ENCODE data around the gene VPS33B.

Gene VPS33B

DNA sequence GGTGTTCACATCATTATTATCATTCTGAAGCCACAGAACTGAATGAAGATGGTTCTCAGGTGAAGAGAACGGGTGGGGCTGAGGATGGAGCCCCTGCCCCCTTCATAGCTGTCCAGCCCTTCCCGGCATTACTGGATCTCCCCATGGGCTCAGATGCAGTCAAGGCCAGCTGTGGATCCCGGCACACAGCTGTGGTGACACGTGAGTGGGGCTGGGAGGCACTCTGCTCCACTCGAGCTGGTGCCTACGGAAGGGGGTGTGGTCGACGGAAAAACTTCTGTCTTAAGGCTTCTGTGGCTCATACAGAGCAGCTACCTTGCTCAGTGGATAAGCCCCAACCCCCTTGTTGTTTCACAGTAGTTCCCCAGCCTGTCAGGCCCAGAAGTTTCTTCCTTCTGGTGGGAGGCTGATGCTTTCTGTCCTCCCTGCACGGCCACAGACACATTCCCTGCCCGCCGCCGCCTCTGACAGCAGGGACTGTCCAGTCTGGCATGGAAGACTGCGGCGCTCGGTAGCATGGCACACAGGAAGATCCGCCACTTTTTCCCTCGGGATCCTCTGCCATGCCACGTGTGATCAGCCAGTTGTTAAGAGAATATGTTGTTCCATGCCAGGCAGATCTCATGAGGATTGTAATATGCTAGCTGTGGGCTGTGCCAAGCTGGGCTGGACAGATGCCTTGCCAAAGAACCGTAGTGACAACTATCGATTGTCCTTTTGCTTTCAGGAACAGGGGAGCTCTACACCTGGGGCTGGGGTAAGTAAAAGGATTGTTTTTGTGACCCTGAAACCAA, 61.9 kb downstream of the VPS33B start:
- TF ChIP-seq, protein P1, sequence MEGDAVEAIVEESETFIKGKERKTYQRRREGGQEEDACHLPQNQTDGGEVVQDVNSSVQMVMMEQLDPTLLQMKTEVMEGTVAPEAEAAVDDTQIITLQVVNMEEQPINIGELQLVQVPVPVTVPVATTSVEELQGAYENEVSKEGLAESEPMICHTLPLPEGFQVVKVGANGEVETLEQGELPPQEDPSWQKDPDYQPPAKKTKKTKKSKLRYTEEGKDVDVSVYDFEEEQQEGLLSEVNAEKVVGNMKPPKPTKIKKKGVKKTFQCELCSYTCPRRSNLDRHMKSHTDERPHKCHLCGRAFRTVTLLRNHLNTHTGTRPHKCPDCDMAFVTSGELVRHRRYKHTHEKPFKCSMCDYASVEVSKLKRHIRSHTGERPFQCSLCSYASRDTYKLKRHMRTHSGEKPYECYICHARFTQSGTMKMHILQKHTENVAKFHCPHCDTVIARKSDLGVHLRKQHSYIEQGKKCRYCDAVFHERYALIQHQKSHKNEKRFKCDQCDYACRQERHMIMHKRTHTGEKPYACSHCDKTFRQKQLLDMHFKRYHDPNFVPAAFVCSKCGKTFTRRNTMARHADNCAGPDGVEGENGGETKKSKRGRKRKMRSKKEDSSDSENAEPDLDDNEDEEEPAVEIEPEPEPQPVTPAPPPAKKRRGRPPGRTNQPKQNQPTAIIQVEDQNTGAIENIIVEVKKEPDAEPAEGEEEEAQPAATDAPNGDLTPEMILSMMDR (IDR thresholded peaks at IDR 0.05) = no peak
- no peak for TF ChIP-seq ZFX (IDR thresholded peaks at IDR 0.05; ENCODE audit: borderline replicate concordance)
- H3K27ac ChIP-seq = no peak overlapping the region

DNA sequence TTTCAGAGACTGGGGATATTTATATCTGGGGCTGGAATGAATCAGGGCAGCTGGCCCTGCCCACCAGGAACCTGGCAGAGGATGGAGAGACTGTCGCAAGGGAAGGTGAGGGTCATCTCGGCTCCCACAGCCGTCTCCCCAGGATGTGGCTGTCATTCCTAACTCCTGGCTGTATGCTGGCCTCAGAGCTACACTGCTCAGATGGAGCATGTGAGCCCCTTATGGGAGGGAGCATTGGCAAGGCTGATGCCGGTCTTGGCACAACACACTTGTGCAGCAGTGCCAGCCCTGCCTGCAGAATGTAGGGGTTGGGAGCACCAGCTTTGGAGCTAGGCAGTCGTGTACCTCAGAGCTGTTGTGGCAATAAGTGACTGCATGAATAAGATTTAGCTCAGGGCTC, 62.5 kb downstream of the VPS33B start:
- TF ChIP-seq, protein P1 (IDR thresholded peaks at IDR 0.05) = no peak
- TF ChIP-seq ZFX (IDR thresholded peaks at IDR 0.05; ENCODE audit: borderline replicate concordance) = no peak
- H3K27ac ChIP-seq = no peak overlapping the region

DNA sequence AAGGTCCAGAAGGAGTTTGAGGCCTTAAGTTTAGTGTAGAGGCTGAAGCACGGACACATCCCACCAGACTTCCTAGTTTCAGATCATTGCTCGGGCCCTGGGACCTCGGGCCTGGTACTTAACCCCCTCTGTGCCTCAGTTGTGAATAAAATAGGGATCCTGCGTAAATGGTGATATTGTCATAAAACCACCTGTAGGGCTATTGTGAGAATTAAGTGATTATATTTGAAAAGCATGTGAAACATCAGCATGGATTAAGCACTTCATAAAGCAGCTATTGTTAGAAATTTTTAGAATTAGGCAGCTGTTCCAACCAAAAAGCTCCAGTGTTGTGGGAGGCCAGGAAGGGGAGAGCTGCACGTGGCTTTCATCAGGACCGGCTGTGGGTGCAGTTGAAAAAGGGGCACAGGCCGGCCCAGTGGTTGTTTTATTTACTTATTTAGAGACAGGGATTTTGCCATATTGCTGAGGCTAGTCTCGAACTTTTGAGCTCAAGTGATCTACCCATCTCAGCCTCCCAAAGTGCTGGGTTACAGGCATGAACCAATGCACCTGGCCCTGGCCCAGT, 63.3 kb downstream of the VPS33B start:
- TF ChIP-seq, protein P1 (IDR thresholded peaks at IDR 0.05) = no peak
- TF ChIP-seq ZFX (IDR thresholded peaks at IDR 0.05; ENCODE audit: borderline replicate concordance) = no peak
- no peak overlapping the region for H3K27ac ChIP-seq

DNA sequence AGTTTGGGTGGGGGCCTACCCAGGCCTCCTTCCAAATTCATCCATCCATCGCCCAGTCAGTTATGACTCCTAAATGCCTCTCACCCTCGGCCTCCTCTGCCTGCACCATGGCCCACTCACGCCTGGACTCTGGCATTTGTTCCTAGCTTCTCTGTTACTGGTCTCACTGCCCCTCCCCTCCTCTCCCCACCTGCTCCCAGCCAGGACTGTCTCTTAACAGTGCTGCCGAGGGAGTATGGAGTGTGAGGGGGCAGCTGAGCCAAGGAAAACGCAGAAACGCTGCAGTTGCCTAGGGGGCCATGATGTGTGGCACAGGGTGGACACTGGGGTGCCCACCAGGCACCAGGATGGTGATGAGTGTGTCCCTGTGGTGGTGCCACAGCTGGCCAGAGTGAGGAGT, 64.6 kb downstream of the VPS33B start:
- no peak overlapping the region for H3K27ac ChIP-seq
- no peak for TF ChIP-seq ZFX (IDR thresholded peaks at IDR 0.05; ENCODE audit: borderline replicate concordance)
- TF ChIP-seq, protein P1 (IDR thresholded peaks at IDR 0.05) = no peak

DNA sequence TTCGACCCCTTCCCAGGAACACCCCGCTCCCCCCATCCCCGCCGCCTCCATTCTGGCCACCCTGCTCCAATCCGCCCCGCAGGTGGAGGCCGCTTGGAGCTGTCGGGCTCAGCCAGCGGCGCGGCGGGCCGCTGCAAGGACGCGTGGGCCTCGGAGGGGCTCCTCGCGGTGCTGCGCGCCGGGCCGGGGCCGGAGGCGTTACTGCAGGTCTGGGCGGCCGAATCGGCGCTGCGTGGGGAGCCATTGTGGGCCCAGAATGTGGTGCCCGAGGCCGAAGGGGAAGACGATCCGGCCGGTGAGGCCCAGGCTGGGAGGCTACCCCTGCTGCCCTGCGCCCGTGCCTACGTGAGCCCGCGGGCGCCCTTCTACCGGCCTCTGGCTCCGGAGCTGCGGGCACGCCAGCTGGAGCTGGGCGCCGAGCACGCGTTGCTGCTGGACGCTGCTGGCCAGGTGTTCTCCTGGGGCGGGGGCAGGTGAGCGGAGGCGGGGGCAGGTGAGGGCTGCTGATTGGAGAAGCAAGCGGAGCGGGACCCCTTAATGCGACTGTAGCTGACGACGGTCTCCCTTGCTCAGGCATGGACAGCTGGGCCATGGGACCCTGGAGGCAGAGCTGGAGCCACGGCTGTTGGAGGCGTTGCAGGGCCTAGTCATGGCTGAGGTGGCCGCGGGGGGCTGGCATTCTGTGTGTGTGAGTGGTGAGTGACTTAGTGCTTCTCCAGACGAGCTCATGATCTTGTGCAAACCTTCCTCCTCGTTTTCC, 65.2 kb downstream of the VPS33B start:
- no peak for TF ChIP-seq ZFX (IDR thresholded peaks at IDR 0.05; ENCODE audit: borderline replicate concordance)
- TF ChIP-seq, protein P1 (IDR thresholded peaks at IDR 0.05) = no peak
- H3K27ac ChIP-seq = peak overlapping the region; percentile 57

DNA sequence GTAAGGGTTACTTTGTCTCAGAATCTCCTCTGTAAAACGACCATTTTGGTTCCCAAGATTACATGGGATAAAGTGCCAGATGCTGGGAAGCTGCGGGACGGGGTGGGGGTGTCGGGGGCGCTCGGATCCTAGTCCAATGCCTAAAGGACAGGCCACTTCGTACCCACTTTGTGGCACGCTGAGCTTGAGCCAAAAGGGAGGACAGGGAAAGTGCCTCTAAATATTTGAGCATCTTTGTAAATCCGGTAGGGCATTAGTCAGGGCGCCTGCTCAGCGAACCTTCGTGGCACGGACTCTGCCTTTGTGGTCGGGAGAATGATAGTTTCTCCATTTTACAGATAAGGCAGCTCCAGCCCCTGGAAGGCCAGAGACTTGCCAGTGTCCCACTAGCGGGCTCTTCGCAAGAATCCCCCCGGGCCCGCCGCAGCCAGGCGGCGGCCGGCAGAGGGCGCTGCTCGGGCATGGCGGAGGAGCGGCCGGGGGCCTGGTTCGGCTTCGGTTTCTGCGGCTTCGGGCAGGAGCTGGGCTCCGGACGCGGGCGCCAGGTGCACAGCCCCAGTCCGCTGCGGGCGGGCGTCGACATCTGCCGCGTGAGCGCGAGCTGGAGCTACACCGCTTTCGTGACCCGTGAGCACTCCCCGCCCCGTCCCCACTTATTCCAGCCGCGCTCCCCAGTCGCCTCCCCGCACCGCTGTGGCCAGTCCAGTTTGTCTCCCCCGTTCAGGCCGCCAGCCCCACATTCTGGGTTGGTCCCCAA, 65.9 kb downstream of the VPS33B start:
- TF ChIP-seq ZFX (IDR thresholded peaks at IDR 0.05; ENCODE audit: borderline replicate concordance) = no peak
- TF ChIP-seq, protein P1 (IDR thresholded peaks at IDR 0.05) = peak; percentile 97
- peak overlapping the region; percentile 57 for H3K27ac ChIP-seq

All from 22Rv1 (cell line).